ENCODE results near the gene CCDC85B.

Gene CCDC85B

GRCh38 chr11:65869643-65870306 is 20.7 kb upstream of the CCDC85B start:
- no peak for DNase-seq

- DNase-seq = no peak
Measured at GRCh38 chr11:65870307-65870658, 20.2 kb upstream of the CCDC85B start.

DNA sequence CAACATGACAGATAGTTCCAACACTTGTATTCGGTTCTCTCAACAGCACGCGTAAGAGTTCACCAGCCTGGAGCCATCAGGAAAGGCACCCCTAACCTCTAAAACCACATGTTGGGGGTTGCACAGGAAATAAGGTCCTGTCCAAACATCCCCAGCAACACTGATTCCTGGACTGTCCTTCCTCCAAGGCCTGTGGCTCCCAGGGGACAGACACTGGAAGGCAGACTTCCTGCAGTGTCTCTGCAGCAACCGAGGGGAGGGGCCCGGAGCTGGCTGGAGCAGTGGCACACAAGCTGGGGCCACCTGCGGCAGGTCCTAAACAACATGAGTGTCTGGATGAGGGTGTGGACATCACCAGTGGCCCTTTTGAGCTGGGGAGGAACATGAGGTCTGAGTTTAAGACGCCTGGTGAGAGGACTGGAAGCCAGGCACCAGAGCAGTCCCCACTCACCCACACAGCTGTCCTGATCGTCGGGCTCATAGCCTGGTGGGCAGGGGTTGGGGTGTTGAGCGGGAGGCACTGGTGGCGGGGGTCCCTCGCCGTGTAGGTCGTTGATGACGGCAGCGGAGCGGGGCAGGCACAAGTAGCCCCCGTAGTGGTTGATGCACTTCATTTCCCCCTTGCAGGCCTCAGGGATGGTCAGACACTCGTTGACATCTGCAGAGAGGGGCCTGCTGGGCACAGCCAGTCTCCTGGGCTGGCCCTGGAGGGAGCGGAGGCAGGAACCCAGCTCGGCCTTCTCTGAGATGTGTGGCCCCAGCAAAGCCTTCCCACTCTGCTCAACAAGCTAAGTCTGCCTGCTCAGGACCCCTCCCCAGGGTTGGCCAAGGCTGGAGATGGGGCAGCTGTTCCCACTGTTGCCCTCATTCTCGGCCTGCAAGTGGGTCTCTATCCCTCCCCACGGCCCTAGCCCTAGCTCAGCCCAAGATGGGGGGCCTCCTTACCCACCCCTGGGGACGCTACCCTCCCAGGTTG is 19.5 kb upstream of the CCDC85B start:
- DNase-seq = no peak

- DNase-seq = no peak
Measured at GRCh38 chr11:65871811-65872548, 18.5 kb upstream of the CCDC85B start.

DNA sequence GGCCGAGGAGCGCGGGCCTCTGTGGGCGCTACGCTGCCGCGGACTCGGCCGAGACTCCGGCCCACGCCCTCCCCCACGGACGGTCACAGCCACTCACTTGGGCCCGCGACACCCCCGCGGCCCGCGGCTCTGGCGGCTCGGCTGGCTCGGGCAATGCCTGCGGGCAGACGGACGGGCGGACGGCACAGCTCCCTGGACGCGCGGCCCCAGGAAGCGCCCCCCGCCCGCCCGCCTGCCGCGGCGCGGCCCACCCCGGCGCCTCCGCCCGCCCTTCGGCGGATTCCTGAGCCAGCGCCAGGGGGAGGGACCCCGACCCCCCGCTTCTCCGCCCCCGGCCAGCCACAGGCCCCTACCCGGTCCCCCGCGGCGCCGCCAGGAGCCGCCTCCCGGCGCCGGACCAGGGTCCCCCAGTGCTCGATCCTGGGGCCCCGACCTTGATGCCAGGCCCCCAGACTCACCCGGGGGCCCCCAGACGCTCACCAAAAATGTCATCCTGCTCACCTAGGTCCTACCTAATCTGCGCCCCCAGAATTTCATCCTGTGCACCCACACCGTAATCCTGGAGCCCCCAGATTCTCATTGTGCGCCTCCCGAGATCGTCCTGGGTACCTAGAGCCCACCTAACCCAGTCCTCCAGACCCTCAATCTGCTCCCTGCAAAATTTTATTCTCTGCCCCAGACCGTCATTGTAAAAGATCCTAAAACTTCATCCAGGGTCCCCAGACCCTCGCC is 17.7 kb upstream of the CCDC85B start, which contains the start of gene EFEMP2:
TSS of gene EFEMP2 (minus strand) at position 215 of the 732 bp plus-strand sequence. CDS start 446 bp downstream, outside the sequence.
- DNase-seq = no peak

GRCh38 chr11:65873318-65874156 is 16.9 kb upstream of the CCDC85B start:
- DNase-seq = peak; percentile 95 to 97

DNA sequence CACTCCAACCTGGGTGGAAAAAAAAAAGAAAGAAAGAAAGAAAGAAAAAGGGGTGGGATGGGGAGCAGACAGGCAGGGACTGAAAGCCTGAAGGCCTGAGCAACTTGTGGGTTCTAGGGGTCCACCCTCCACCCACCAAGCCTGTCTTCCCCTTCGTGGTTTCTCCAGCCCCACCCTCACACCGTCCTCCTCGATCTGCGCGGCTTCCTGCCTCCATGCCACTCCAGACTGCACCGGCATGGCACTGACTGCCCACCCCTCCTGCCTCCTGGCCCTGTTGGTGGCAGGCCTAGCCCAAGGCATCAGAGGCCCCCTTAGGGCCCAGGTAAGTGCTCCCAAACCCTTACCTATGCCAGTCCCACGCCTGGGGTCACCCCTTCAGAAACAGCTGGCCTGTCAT is 10.9 kb upstream of the CCDC85B start, which contains the start of gene CTSW:
TSS of gene CTSW (plus strand) at position 221 of the 400 bp plus-strand sequence. CDS start at position 239, 18 bp downstream.
- DNase-seq = peak; percentile 50 to 64

DNA sequence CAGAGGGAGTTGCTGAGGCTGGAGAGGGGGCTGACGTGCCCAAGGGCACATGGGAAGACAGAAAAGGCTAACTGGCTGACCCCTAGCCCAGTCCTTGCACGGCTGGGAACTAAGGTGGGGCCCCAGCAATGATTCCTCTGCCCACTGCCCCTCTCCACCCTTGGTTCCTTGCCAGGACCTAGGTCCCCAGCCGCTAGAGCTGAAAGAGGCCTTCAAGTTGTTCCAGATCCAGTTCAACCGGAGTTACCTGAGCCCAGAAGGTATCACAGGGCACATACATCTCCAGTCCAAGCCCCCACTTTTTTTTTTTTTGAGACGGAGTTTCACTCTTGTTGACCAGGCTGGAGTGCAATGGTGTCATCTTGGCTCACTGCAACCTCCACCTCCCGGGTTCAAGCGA is 10.4 kb upstream of the CCDC85B start:
- DNase-seq = no peak

DNA sequence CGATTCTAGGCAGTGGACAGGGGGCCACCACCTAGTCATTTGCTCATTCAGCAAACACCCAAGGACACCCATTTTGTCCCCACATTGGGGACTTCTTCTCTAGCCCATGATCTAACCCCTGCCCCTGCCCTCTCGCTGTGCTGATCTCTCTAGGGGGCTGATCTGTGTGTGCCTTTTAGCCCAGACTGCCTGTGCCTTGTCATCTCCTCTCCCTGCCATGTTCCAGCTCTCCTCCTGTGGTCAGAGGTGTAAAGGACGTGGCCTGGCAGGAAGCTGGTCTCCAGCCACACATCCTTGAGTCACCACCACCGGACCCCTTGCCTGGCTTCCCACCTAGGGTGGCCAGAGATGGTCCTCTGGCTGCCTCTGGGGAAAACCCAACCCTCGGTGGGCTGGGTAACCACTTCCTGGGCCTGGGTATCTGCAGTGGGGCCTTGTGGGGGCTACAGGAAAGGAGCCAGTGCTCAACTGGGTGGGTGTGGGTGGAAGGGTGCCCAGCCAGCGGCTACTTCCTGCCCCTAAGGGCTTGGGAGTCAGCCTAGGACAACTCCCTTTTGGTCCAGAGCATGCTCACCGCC is 9.5 kb upstream of the CCDC85B start:
- DNase-seq = peak in 1 of 2 donors; percentile 20

- DNase-seq = no peak
Measured at GRCh38 chr11:65882120-65883057, 8.1 kb upstream of the CCDC85B start.

DNA sequence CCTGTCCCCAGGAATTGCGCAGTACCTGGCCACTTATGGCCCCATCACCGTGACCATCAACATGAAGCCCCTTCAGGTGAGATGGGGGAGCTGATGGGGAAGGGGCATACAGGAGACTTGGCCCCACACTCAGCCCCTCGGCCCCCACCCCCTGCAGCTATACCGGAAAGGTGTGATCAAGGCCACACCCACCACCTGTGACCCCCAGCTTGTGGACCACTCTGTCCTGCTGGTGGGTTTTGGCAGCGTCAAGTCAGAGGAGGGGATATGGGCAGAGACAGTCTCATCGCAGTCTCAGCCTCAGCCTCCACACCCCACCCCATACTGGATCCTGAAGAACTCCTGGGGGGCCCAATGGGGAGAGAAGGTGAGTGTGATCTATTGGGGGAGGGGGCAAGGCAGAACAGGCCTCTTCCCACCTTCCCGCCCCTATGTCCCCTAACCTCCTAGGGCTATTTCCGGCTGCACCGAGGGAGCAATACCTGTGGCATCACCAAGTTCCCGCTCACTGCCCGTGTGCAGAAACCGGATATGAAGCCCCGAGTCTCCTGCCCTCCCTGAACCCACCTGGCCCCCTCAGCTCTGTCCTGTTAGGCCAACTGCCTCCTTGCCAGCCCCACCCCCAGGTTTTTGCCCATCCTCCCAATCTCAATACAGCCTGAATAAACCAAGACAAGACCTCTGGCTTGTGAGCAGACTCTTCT is 7.3 kb upstream of the CCDC85B start:
- no peak for DNase-seq

DNA sequence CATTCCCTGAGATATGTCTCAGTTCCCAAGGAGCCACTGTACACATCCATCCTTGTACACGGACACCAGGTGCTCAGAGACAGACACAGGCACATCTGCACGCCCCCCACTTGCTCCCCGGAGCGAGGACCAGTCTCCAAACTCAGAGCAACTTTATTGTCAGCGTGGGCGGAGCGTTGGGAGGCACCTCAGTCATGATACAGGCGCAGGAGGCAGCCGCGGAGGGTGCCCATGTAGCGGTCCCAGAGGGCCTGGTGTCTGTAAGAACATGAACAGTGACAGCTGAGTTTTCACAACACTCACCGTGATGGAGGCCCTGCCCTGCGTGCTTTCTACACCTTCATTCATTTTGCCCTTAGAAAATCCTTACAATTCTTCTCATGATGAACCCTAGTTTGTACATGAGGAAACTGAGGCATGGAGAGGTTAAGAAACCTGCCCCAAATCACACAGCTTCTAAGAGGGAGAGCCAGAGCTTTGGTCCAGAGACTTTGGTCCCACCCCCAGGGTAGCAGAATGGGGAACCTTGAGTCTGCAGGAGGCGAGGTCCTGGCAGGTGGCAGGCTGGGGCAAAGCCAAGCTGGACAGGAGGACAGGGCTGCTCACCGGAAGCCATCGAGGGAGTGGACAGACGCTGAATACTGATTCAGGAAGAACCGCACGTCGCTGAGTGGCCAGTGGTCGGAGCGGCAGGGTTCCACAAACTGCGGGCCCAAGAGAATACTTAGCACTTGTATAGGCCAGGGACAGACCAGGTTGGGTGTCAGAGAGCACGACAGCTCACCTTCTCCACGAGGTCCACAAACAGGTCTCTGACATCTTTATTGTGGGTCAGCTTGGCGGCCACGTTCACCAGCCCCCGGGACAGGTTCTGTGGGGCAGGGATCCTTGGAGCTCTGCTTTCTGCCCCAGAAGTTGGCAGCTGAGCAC is 6.4 kb upstream of the CCDC85B start:
- no peak for DNase-seq

GRCh38 chr11:65884716-65885092 is 5.8 kb upstream of the CCDC85B start:
- DNase-seq = peak; percentile 83 to 85

DNA sequence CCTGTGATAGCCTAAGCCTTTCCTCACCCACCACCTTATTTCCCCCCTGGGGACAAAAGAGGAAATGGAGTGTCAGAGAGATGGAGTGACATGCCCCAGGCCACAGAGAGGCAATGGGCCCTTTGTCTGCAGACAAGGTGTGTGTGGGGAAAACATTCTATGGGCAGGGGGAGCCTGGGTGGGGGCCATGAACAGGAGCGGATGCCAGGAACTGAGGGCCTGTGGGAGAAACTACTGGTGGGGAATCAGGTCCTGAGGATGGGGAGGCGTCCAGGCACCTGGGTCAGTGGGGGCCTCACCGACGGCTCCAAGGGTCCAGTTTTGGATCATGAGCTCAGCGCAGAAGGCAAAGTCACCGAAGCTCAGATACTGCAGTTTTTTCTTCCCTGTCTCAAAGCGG is 5.2 kb upstream of the CCDC85B start:
- DNase-seq = no peak

- no peak for DNase-seq
Measured at GRCh38 chr11:65885808-65886536, 4.5 kb upstream of the CCDC85B start.

GRCh38 chr11:65886826-65887722 is 3.4 kb upstream of the CCDC85B start:
- DNase-seq = no peak
